ENCODE data around the gene APOBEC3F.
"Not testable (repeated sequence)": the region's sequence is repeated elsewhere in the genome, so short reads cannot be mapped to it uniquely, and the experiment has no call there.

The APOBEC3F gene

GRCh38 chr22:39078329-39078728, 37.7 kb downstream of the APOBEC3F start:
- no peak overlapping the region for H3K4me3 ChIP-seq (replicated peaks in 1 of 2; ENCODE audit: low read depth in 2 of 2, low read length in 2 of 2)
- no peak for DNase-seq (ENCODE audit: low read depth in 2 of 2)
- TF ChIP-seq CTCF (IDR thresholded peaks at IDR 0.05; ENCODE audit: low read depth, low read length): no peak

GRCh38 chr22:39079054-39079637, 38.5 kb downstream of the APOBEC3F start:
- DNase-seq (ENCODE audit: low read depth in 2 of 2); H3K4me3 ChIP-seq (replicated peaks in 1 of 2; ENCODE audit: low read depth in 2 of 2, low read length in 2 of 2): not testable (repeated sequence)

- no peak for TF ChIP-seq CTCF (IDR thresholded peaks at IDR 0.05; ENCODE audit: low read depth, low read length)
- no peak overlapping the region for H3K4me3 ChIP-seq (replicated peaks in 1 of 2; ENCODE audit: low read depth in 2 of 2, low read length in 2 of 2)
- DNase-seq (ENCODE audit: low read depth in 2 of 2): no peak
Observed at GRCh38 chr22:39080052-39080762, 39.5 kb downstream of the APOBEC3F start.

GRCh38 chr22:39081016-39081415, 40.4 kb downstream of the APOBEC3F start:
- no peak for TF ChIP-seq CTCF (IDR thresholded peaks at IDR 0.05; ENCODE audit: low read depth, low read length)
- H3K4me3 ChIP-seq (replicated peaks in 1 of 2; ENCODE audit: low read depth in 2 of 2, low read length in 2 of 2): no peak overlapping the region
- DNase-seq (ENCODE audit: low read depth in 2 of 2): no peak

GRCh38 chr22:39081598-39081997, 40.9 kb downstream of the APOBEC3F start:
- DNase-seq (ENCODE audit: low read depth in 2 of 2): no peak
- no peak for TF ChIP-seq CTCF (IDR thresholded peaks at IDR 0.05; ENCODE audit: low read depth, low read length)
- H3K4me3 ChIP-seq (replicated peaks in 1 of 2; ENCODE audit: low read depth in 2 of 2, low read length in 2 of 2): no peak overlapping the region

GRCh38 chr22:39083212-39084165, 42.8 kb downstream of the APOBEC3F start:
- no peak overlapping the region for H3K4me3 ChIP-seq (replicated peaks in 1 of 2; ENCODE audit: low read depth in 2 of 2, low read length in 2 of 2)
- DNase-seq (ENCODE audit: low read depth in 2 of 2): no peak
- no peak for TF ChIP-seq CTCF (IDR thresholded peaks at IDR 0.05; ENCODE audit: low read depth, low read length)

- no peak overlapping the region for H3K4me3 ChIP-seq (replicated peaks in 1 of 2; ENCODE audit: low read depth in 2 of 2, low read length in 2 of 2)
- no peak for TF ChIP-seq CTCF (IDR thresholded peaks at IDR 0.05; ENCODE audit: low read depth, low read length)
- DNase-seq (ENCODE audit: low read depth in 2 of 2): no peak
Observed at GRCh38 chr22:39084666-39085065, 44.0 kb downstream of the APOBEC3F start.
